ENCODE measurements around the gene ABCD4.

ABCD4 gene

GRCh38 chr14:74244115-74244514 is 58.6 kb downstream of the ABCD4 start:
- no peak for TF ChIP-seq CTCF (IDR thresholded peaks at IDR 0.05; ENCODE audit: control insufficient read depth, insufficient read depth, low read depth, low read length, missing control alignments)
- H3K4me3 ChIP-seq (ENCODE audit: control insufficient read depth, low read depth, low read length) = no peak overlapping the region
- no peak for DNase-seq (ENCODE audit: low read depth)

GRCh38 chr14:74243051-74243450 is 59.7 kb downstream of the ABCD4 start:
- no peak for TF ChIP-seq CTCF (IDR thresholded peaks at IDR 0.05; ENCODE audit: control insufficient read depth, insufficient read depth, low read depth, low read length, missing control alignments)
- H3K4me3 ChIP-seq (ENCODE audit: control insufficient read depth, low read depth, low read length) = no peak overlapping the region
- DNase-seq (ENCODE audit: low read depth) = no peak

GRCh38 chr14:74242780-74243042 is 60.0 kb downstream of the ABCD4 start:
- no peak for TF ChIP-seq CTCF (IDR thresholded peaks at IDR 0.05; ENCODE audit: control insufficient read depth, insufficient read depth, low read depth, low read length, missing control alignments)
- no peak overlapping the region for H3K4me3 ChIP-seq (ENCODE audit: control insufficient read depth, low read depth, low read length)
- no peak for DNase-seq (ENCODE audit: low read depth)

GRCh38 chr14:74242021-74242779 is 60.5 kb downstream of the ABCD4 start:
- no peak for DNase-seq (ENCODE audit: low read depth)
- H3K4me3 ChIP-seq (ENCODE audit: control insufficient read depth, low read depth, low read length) = no peak overlapping the region
- TF ChIP-seq CTCF (IDR thresholded peaks at IDR 0.05; ENCODE audit: control insufficient read depth, insufficient read depth, low read depth, low read length, missing control alignments) = no peak

GRCh38 chr14:74241652-74242017 is 61.1 kb downstream of the ABCD4 start:
- no peak for TF ChIP-seq CTCF (IDR thresholded peaks at IDR 0.05; ENCODE audit: control insufficient read depth, insufficient read depth, low read depth, low read length, missing control alignments)
- H3K4me3 ChIP-seq (ENCODE audit: control insufficient read depth, low read depth, low read length) = no peak overlapping the region

GRCh38 chr14:74240794-74241651 is 61.7 kb downstream of the ABCD4 start:
- H3K4me3 ChIP-seq (ENCODE audit: control insufficient read depth, low read depth, low read length) = no peak overlapping the region
- TF ChIP-seq CTCF (IDR thresholded peaks at IDR 0.05; ENCODE audit: control insufficient read depth, insufficient read depth, low read depth, low read length, missing control alignments) = no peak
- no peak for DNase-seq (ENCODE audit: low read depth)

More at GRCh38 chr14:74241652-74242017, 61.1 kb downstream of the ABCD4 start:
- DNase-seq (ENCODE audit: low read depth) = no peak

Measured in AG09309 (cell line).